PC-3 (cell line): ENCODE results near the gene FRMD7. TPM values are rescaled to one million over a fixed set of nuclear protein-coding genes. Genes with fewer than 3 reads are reported as not detected.

Experiments used
- ATAC-seq: fragments of 200-7000 bp; cut with Tn5 transposase; 2 replicates; pipeline ENCODE4 v1.9.1; 2020; ENCODE audit warnings: mild to moderate bottlenecking, moderate library complexity
- BruUV-seq: library from RNA; stranded (reverse); fragments of 400-500 nt; replicated peaks from 2 replicates; lab custom pipeline; 2021; lab: Mats Ljungman, UMichigan
- CTCF ChIA-PET: fragments of 300-600 bp; sonication (Branson Sonifier 250); formaldehyde crosslinking; loops from one replicate; lab custom pipeline; 2022; ENCODE audit warnings: antibody characterized with exemption; lab: Charles Lee
- POLR2A ChIA-PET: fragments of 300-600 bp; sonication (Branson Sonifier 250); formaldehyde crosslinking; loops from one replicate; lab custom pipeline; 2022; ENCODE audit warnings: antibody characterized with exemption; ENCODE audit not compliant: unreplicated experiment; lab: Charles Lee
- DNase-seq: peaks from one replicate; pipeline ENCODE4 v3.0.0-alpha.2; 2015
- H2AFZ ChIP-seq: fragments of 300-600 bp; sonication (generic); 2 replicates; pipeline ENCODE4 v1.6.0; 2016; ENCODE audit warnings: antibody characterized with exemption, low read length
- H3F3A ChIP-seq: fragments of 300-600 bp; sonication (generic); one replicate; pipeline ENCODE4 v1.6.0; 2017; ENCODE audit warnings: antibody characterized with exemption, low read length, control low read depth, mild to moderate bottlenecking; ENCODE audit not compliant: unreplicated experiment
- H3K27ac ChIP-seq: fragments of 300-600 bp; sonication (generic); 2 replicates; pipeline ENCODE4 v1.5.1; 2016; ENCODE audit warnings: mild to moderate bottlenecking, low read length
- H3K27me3 ChIP-seq: fragments of 300-600 bp; sonication (generic); 2 replicates; pipeline ENCODE4 v1.6.1; 2016; ENCODE audit warnings: low read length, mixed read lengths
- H3K36me3 ChIP-seq: fragments of 300-600 bp; sonication (generic); 2 replicates; pipeline ENCODE4 v1.6.1; 2016; ENCODE audit warnings: low read depth, mixed run types, low read length, mixed read lengths
- H3K4me1 ChIP-seq: fragments of 300-600 bp; sonication (generic); 2 replicates; pipeline ENCODE4 v1.5.1; 2016; ENCODE audit warnings: low read length; ENCODE audit not compliant: insufficient read depth
- H3K4me2 ChIP-seq: fragments of 300-600 bp; sonication (generic); 2 replicates; pipeline ENCODE4 v1.6.0; 2016; ENCODE audit warnings: low read length
- H3K4me3 ChIP-seq: fragments of 300-600 bp; sonication (generic); 2 replicates; pipeline ENCODE4 v1.5.1; 2016; ENCODE audit warnings: mild to moderate bottlenecking, low read length, mixed read lengths
- H3K79me2 ChIP-seq: fragments of 300-600 bp; sonication (generic); 2 replicates; pipeline ENCODE4 v1.6.1; 2017; ENCODE audit warnings: low read length, mixed read lengths
- H3K9ac ChIP-seq: fragments of 300-600 bp; sonication (generic); 2 replicates; pipeline ENCODE4 v1.6.0; 2016; ENCODE audit warnings: mild to moderate bottlenecking, low read length
- H3K9me2 ChIP-seq: fragments of 300-600 bp; sonication (generic); replicated peaks from 2 replicates; pipeline ENCODE4 v1.6.1; 2016; ENCODE audit warnings: mixed run types, low read length, mixed read lengths
- H3K9me3 ChIP-seq: fragments of 300-600 bp; sonication (generic); 2 replicates; pipeline ENCODE4 v1.6.1; 2016; ENCODE audit warnings: low read length, mixed read lengths
- H4K20me1 ChIP-seq: fragments of 300-600 bp; sonication (generic); 2 replicates; pipeline ENCODE4 v1.6.1; 2016; ENCODE audit warnings: low read length, mixed read lengths
- EZH2 ChIP-seq: fragments of 300-600 bp; sonication (generic); IDR thresholded peaks from one replicate; pipeline ENCODE4 v1.6.1; 2017; ENCODE audit warnings: antibody characterized with exemption, mild to moderate bottlenecking, low read length; ENCODE audit not compliant: unreplicated experiment
- EZH2phosphoT487 ChIP-seq: fragments of 300-600 bp; sonication (generic); IDR thresholded peaks from 2 replicates; pipeline ENCODE4 v1.6.1; 2018; ENCODE audit warnings: mild to moderate bottlenecking, antibody characterized with exemption, low read length, borderline replicate concordance
- intact Hi-C: fragments of 100-400 bp; cut with micrococcal nuclease; formaldehyde crosslinking; loops from 2 replicates; pipeline ENCODE4 v1.9.0; 2023
- total RNA-seq: library from RNA; depleted of rRNA; stranded (reverse); fragments of >200 nt; gene quantifications from 2 replicates; pipeline ENCODE4 v1.2.3, GENCODE V29; 2014
- TF ChIP-seq, protein P1 (sequence below): fragments of 300-600 bp; sonication (generic); conservative IDR thresholded peaks from 2 replicates; pipeline ENCODE4 v1.5.1; 2017; ENCODE audit warnings: antibody characterized with exemption, low read depth, mild to moderate bottlenecking, low read length

Gene FRMD7
- total RNA-seq, 1 experiment from 2014 or later: 0.04 TPM

- BruUV-seq: no TSS peak
- peaks cover 86% of the 10 kb centered on the region for H3K79me2 ChIP-seq
- H3K9me3 ChIP-seq: no peaks in the 10 kb centered on the region
- no peak overlapping the region for H3K9ac ChIP-seq
- ChIA-PET POLR2A (no interaction called here), CTCF (no interaction called here)
- H4K20me1 ChIP-seq: peaks cover 13% of the 10 kb centered on the region; the same call in 1 of the 2 replicates
- no peak for TF ChIP-seq EZH2phosphoT487
- no peak for TF ChIP-seq EZH2
- TF ChIP-seq, protein P1, sequence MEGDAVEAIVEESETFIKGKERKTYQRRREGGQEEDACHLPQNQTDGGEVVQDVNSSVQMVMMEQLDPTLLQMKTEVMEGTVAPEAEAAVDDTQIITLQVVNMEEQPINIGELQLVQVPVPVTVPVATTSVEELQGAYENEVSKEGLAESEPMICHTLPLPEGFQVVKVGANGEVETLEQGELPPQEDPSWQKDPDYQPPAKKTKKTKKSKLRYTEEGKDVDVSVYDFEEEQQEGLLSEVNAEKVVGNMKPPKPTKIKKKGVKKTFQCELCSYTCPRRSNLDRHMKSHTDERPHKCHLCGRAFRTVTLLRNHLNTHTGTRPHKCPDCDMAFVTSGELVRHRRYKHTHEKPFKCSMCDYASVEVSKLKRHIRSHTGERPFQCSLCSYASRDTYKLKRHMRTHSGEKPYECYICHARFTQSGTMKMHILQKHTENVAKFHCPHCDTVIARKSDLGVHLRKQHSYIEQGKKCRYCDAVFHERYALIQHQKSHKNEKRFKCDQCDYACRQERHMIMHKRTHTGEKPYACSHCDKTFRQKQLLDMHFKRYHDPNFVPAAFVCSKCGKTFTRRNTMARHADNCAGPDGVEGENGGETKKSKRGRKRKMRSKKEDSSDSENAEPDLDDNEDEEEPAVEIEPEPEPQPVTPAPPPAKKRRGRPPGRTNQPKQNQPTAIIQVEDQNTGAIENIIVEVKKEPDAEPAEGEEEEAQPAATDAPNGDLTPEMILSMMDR: no peak
- intact Hi-C loops: no loop called here
- no peak overlapping the region for H3K27ac ChIP-seq
- DNase-seq (no peak), ATAC-seq (no peak)
- no peak overlapping the region for H3K4me3 ChIP-seq
- no peaks in the 10 kb centered on the region for H3K9me2 ChIP-seq
- H3K4me1 ChIP-seq: peaks cover 16% of the 10 kb centered on the region
- H3K4me2 ChIP-seq: no peak overlapping the region
- no peaks in the 10 kb centered on the region for H3F3A ChIP-seq
- no peak overlapping the region for H2AFZ ChIP-seq
- no peaks in the 10 kb centered on the region for H3K27me3 ChIP-seq
- H3K36me3 ChIP-seq: no peaks in the 10 kb centered on the region
Measured at GRCh38 chrX:132037479-132037993, 90.3 kb downstream of the FRMD7 start.

GRCh38 chrX:132034648-132035047 is 93.2 kb downstream of the FRMD7 start:
- POLR2A ChIA-PET: no interaction called here
- H3K27ac ChIP-seq: no peak overlapping the region
- H3K9me2 ChIP-seq: no peaks in the 10 kb centered on the region
- peaks cover 92% of the 10 kb centered on the region for H3K79me2 ChIP-seq
- ATAC-seq (no peak), DNase-seq (no peak)
- H3K9ac ChIP-seq: no peak overlapping the region
- TF ChIP-seq EZH2phosphoT487 (no peak), EZH2 (no peak)
- TF ChIP-seq, protein P1: no peak
- H4K20me1 ChIP-seq: peaks cover 6% of the 10 kb centered on the region; the same call in 1 of the 2 replicates
- CTCF ChIA-PET: no interaction called here
- intact Hi-C loops: no loop called here
- no peak overlapping the region for H3K4me3 ChIP-seq
- BruUV-seq: no TSS peak
- no peak overlapping the region for H3K4me2 ChIP-seq
- no peaks in the 10 kb centered on the region for H3K36me3 ChIP-seq
- H3K9me3 ChIP-seq: no peaks in the 10 kb centered on the region
- H3F3A ChIP-seq: no peaks in the 10 kb centered on the region
- H3K27me3 ChIP-seq: no peaks in the 10 kb centered on the region
- H2AFZ ChIP-seq: no peak overlapping the region
- 0 out of 2 replicates have a peak, but pooled peaks cover 5% of the 10 kb centered on the region for H3K4me1 ChIP-seq

DNA sequence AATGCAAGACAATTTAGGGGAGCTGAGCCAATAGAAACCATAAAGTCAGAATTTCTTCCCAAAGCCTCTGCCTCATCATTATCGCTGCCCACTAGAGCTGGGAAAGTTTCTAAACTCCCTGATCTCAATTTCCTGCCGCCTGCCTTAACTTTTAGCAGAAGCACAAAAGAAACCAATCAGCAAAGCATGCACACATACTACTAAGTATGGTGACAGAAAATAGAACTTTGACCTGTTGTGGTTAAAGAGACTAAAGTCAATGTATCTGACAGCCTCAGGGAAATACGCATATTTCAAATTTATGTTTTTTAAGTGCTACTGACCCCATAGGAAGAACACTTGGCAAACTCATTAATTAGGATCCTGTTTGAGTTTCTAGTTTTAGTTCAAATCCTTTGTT is 94.7 kb downstream of the FRMD7 start:
- no peaks in the 10 kb centered on the region for H3K9me2 ChIP-seq
- H3K9me3 ChIP-seq: no peaks in the 10 kb centered on the region
- ATAC-seq (no peak), DNase-seq (no peak)
- H3F3A ChIP-seq: no peaks in the 10 kb centered on the region
- H3K27ac ChIP-seq: no peak overlapping the region
- H3K79me2 ChIP-seq: peaks cover 92% of the 10 kb centered on the region
- H3K4me3 ChIP-seq: no peak overlapping the region
- no peaks in the 10 kb centered on the region for H3K27me3 ChIP-seq
- no peak overlapping the region for H2AFZ ChIP-seq
- no TSS peak for BruUV-seq
- no peaks in the 10 kb centered on the region for H3K36me3 ChIP-seq
- no peak overlapping the region for H3K4me2 ChIP-seq
- TF ChIP-seq EZH2phosphoT487 (no peak), EZH2 (no peak)
- TF ChIP-seq, protein P1: no peak
- 0 out of 2 replicates have a peak, but pooled peaks cover 5% of the 10 kb centered on the region for H3K4me1 ChIP-seq
- ChIA-PET POLR2A (no interaction called here), CTCF (interaction anchor here (0.6 kb wide), 1 partner anchor 30 kb away, joined by 3 read pairs; no protein-coding TSS in a partner anchor)
- peaks cover 6% of the 10 kb centered on the region; the same call in 1 of the 2 replicates for H4K20me1 ChIP-seq
- intact Hi-C loops: no loop called here
- no peak overlapping the region for H3K9ac ChIP-seq
